ENCODE results near the gene USH1C.

The USH1C gene

GRCh38 chr11:17543574-17544180 is 539 bp downstream of the USH1C start:
- no peak for DNase-seq

GRCh38 chr11:17543041-17543440 is 1.2 kb downstream of the USH1C start:
- no peak for DNase-seq

GRCh38 chr11:17542249-17542648 is 2.0 kb downstream of the USH1C start:
- DNase-seq: no peak

- DNase-seq: no peak
Measured at GRCh38 chr11:17541330-17541885, 2.8 kb downstream of the USH1C start.

GRCh38 chr11:17540807-17541206 is 3.4 kb downstream of the USH1C start:
- DNase-seq: no peak

GRCh38 chr11:17538731-17539130 is 5.5 kb downstream of the USH1C start:
- no peak for DNase-seq

- DNase-seq: no peak
Measured at GRCh38 chr11:17538054-17538453, 6.2 kb downstream of the USH1C start.

- no peak for DNase-seq
Measured at GRCh38 chr11:17537261-17537660, 7.0 kb downstream of the USH1C start.

- DNase-seq: no peak
Measured at GRCh38 chr11:17535488-17535887, 8.7 kb downstream of the USH1C start.

- no peak for DNase-seq
Measured at GRCh38 chr11:17533778-17534415, 10.3 kb downstream of the USH1C start.

- DNase-seq: no peak
Measured at GRCh38 chr11:17533341-17533740, 10.9 kb downstream of the USH1C start.

- DNase-seq: no peak
Measured at GRCh38 chr11:17532784-17533183, 11.4 kb downstream of the USH1C start.

GRCh38 chr11:17531636-17532113 is 12.5 kb downstream of the USH1C start:
- DNase-seq: no peak

GRCh38 chr11:17531071-17531600 is 13.1 kb downstream of the USH1C start:
- DNase-seq: no peak

GRCh38 chr11:17529844-17530185 is 14.4 kb downstream of the USH1C start:
- DNase-seq: no peak

GRCh38 chr11:17528906-17529843 is 15.0 kb downstream of the USH1C start:
- DNase-seq: no peak

- peak; percentile 15 to 31 for DNase-seq
Measured at GRCh38 chr11:17528181-17528691, 16.0 kb downstream of the USH1C start.

GRCh38 chr11:17527628-17527995 is 16.6 kb downstream of the USH1C start:
- no peak for DNase-seq

- no peak for DNase-seq
Measured at GRCh38 chr11:17526931-17527627, 17.1 kb downstream of the USH1C start.

- DNase-seq: no peak
Measured at GRCh38 chr11:17526326-17526725, 17.9 kb downstream of the USH1C start.

- DNase-seq: no peak
Measured at GRCh38 chr11:17525570-17525969, 18.6 kb downstream of the USH1C start.

GRCh38 chr11:17524221-17524620 is 20.0 kb downstream of the USH1C start:
- no peak for DNase-seq

Measured in activated CD4-positive, alpha-beta T cell treated with anti-CD3 and anti-CD28 coated beads for 4 hours (primary cell).